Renal pelvis (tissue), 4 donors: ENCODE results near the gene TAP2. TPM values are rescaled to one million over a fixed set of nuclear protein-coding genes. Genes with fewer than 3 reads are reported as not detected.

Experiments used
- DNase-seq: peaks from one replicate; pipeline ENCODE4 v3.0.0-alpha.2; 2013
- polyA plus RNA-seq, 3 donors: library from polyadenylated mRNA; unstranded; fragments of 120-200 nt; gene quantifications; one replicate each; pipeline ENCODE4 v1.2.1, GENCODE V29; 2013; ENCODE audit not compliant: insufficient read length in 3 of 3

Gene TAP2
- polyA plus RNA-seq, 3 donors, result 9.9 to 13.1 (median 10.5) TPM

DNA sequence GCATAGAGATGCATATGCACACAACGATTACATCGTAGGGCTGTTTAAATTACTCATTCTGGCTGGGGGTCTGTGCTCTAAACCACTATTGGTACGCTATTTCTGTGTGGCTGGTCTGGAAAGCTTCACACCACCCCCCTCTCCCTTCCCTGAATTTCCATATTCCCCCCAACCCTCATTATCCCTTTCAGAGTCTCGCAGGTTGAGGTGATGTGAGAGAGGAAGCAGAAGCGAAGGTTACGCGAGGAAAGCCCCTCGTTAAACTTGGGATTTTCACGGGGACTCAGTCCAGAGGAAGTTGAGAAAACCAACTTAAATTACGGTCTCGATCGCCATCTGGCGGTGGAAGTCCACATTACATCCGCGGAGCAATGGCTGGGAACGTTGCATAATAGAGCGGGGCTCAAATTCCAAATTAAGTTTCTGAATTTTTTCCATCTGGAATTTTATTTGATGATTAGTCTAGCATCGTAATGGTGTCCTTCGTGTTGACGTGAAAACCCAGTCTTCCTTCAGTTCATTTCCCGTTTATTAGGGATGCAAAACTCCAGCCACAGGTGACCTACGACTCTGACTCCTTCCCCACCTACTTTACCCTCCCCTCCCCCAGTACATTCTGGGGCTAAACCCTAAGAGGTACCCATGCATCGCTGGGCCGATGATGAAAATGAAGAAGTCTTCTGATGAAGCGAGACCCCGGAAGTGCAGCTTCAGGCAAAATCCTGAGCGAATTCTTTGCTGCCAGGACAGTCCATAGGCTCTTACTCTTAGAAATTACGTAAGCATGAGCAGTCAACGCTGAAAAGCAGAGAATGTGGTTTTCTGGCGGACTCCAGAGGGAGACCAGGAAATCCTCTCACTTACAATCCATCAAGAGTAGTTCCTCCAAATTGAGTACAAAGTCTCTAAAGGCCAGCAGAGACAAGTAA is 41.4 kb downstream of the TAP2 start:
- peak; percentile 70 for DNase-seq

DNA sequence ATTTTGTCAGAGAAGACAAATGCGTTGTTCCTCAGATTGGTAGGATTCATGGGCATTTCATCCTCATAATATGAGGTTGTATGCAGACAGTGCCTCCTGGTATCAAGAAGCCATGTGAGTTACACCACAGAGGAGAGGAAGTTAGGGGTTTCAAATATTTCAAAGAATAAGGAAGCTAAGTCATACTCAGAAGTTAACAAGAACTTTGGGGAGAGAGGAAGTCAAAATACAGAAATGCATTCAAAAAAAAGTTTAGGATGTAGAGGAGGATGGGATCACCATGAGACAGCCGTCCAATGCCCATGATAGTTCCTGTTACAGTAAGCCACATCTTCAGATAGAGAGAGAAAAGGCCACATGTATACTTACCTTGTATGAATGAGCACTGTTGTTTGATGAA is 44.0 kb downstream of the TAP2 start:
- DNase-seq, result no peak

DNA sequence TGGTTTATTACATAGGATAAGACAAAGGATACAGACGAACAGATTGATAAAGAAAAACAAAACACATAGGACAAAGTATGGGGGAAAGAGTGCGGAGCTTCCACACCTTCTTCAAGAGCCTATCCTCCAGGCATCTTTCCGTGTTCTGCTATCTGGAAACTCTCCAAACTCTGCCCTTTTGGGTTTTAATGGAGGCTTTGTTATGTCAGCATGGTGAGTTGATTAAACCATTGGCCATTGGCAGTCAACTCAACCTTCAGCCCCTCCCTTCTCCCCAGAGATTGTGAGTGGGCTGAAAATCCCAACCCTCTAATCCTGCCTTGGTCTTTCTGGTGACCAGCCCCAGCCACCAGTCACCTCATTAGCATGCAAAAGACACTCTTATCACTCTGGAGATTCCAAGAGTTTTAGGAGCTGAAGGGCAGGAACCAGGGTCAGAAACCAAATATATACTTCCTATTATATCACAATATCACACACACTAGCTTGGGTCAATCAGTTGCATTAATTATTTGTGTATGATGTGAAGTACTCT is 45.6 kb downstream of the TAP2 start:
- no peak for DNase-seq

DNA sequence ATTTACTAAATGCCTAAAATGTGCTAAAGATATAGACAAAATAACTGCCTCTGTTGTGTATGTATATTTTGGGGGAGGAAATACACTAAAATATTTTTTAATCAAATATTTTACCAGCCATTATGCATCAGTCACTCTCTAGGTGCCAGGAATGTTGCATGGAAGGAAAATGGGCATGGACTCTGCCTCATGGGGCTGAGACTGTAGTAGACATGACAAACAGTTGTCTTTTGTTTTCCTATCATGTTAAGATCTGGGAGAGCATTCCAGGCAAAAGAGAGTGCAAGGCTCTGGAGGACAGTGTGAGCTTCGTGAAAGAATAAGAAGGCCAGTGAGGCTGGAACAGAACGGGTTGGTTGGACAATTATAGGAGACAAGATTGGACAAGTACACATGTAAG is 48.2 kb downstream of the TAP2 start:
- no peak for DNase-seq

Other genes starting within 250 kb of the TAP2 start
- gene HLA-DRB1, start 248.9 kb downstream of the TAP2 start, polyA plus RNA-seq, result 10 to 100 TPM; 23.9 to 53.1 (median 48.7) TPM
- gene HLA-DQA1, start 201.3 kb downstream of the TAP2 start, polyA plus RNA-seq, result 1 to 10 TPM; 1.7 to 4.5 (median 2.5) TPM
- gene HLA-DQB1, start 172.1 kb downstream of the TAP2 start, polyA plus RNA-seq, result 10 to 100 TPM in 2 of 3 donors, 1 to 10 TPM in 1; 8.1 to 13.7 (median 10.6) TPM
- gene HLA-DQA2, start 97.3 kb downstream of the TAP2 start, polyA plus RNA-seq, result 1 to 10 TPM in 1 of 3 donors, under 1 TPM in 2; 0.14 to 1.2 (median 0.36) TPM
- gene HLA-DQB2, start 75.2 kb downstream of the TAP2 start, polyA plus RNA-seq, result 1 to 10 TPM in 2 of 3 donors, under 1 TPM in 1; 0.52 to 2.0 (median 1.5) TPM
- gene HLA-DOB, start 21.7 kb downstream of the TAP2 start, polyA plus RNA-seq, result under 1 TPM; 0.17 to 0.31 (median 0.18) TPM
- 10 to 100 TPM; 21.2 to 22.0 (median 21.4) TPM for gene PSMB8, start 5.3 kb upstream of the TAP2 start, polyA plus RNA-seq
- gene TAP1, start 15.0 kb upstream of the TAP2 start, polyA plus RNA-seq, result 10 to 100 TPM in 1 of 3 donors, 1 to 10 TPM in 2; 8.6 to 11.0 (median 9.3) TPM
- 1 to 10 TPM; 5.2 to 5.8 (median 5.5) TPM for gene PSMB9, start 15.5 kb upstream of the TAP2 start, polyA plus RNA-seq
- gene HLA-DMB, start 102.3 kb upstream of the TAP2 start, polyA plus RNA-seq, result 10 to 100 TPM; 53.3 to 74.8 (median 60.1) TPM
- gene HLA-DMA, start 114.4 kb upstream of the TAP2 start, polyA plus RNA-seq, result 10 to 100 TPM; 12.9 to 38.8 (median 30.9) TPM
- gene BRD2, start 129.9 kb upstream of the TAP2 start, polyA plus RNA-seq, result 100 to 1,000 TPM; 297 to 357 (median 329) TPM
- 1 to 10 TPM; 4.4 to 6.1 (median 5.1) TPM for gene HLA-DOA, start 170.9 kb upstream of the TAP2 start, polyA plus RNA-seq
- 10 to 100 TPM in 2 of 3 donors, 1 to 10 TPM in 1; 9.8 to 22.0 (median 21.3) TPM for gene HLA-DPA1, start 234.9 kb upstream of the TAP2 start, polyA plus RNA-seq
- 10 to 100 TPM; 13.0 to 21.6 (median 19.9) TPM for gene HLA-DPB1, start 237.3 kb upstream of the TAP2 start, polyA plus RNA-seq